DMS153 (cell line): ENCODE measurements around the gene VSIR.

Source experiments
- DNase-seq: peaks from one replicate; lab custom pipeline; 2025; lab: John Stamatoyannopoulos, UW

Gene VSIR

DNA sequence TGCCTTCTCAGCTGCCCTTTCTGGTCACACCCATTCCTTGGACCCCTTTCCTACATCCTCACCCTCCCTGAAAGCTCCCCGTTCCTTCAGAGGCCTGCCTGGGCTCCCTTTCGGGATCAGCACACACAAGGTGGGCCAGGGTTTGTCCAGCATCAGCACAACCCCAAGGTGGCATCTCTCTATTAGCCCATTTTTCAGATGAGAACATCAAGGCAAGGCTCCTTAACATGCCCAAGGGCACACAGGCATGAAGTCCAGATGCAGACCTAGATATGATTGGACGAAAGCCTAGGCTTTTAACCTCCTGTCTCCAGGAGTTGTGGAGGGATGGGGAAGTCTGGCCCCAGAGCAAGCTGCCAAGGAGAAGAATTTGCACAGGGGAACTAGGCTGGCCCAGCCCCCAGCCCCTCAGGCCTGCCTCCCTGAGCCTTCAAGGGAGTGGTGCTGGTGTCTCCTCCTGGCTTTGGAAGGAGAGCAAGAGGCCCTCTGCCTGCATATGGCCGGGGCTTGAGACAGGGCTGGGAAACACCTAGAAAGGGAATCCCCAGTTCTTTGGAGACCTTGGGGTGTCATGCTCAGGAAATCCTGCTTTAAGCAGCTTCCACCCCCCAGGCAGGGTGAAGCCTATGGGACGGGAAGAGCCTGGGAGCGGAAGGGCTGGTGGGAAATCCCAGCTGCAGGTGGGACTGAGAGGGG is 9.0 kb upstream of the VSIR start:
- DNase-seq = no peak

DNA sequence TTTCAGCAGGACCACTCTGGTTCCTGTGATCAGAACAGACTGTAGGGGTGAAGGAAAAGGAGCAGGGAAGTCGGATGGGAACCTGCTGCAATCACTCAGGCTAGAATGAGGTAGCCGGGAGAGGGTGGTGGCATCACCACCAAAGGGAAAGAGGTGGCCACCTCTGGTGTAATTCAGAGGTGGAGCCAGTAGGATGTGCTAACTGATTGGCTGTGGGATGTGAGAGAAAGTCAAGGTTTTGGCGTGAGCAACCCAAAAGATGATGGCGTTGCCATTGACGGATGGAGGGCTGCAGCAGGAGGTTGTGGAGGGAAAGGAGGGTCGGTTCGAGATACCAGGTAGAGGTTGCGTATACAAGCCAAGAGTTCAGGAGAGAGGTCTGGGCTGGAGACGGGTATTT is 7.4 kb upstream of the VSIR start:
- DNase-seq = no peak

DNA sequence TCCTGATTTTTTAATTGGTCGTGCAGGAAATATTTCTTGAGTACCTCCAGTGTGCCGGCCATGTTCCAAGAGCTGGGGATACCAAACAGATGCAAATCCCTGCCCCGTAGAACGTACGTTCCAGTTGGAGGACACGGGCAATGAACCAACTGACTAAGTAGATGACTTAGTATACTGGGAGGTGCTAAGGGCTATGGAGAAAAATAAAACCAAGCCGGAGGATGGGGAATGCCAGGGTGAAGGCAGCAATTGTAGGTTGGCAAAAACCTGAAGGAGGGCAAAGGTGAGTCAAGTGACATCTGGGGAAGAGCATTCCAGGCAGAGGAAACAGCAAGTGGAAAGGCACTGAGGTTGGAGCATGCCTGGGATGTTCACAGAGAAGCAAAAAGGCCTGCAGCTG is 6.8 kb upstream of the VSIR start:
- DNase-seq = no peak

GRCh38 chr10:71779641-71780040 is 6.3 kb upstream of the VSIR start:
- no peak for DNase-seq

- no peak for DNase-seq
Measured at GRCh38 chr10:71778071-71778825, 4.9 kb upstream of the VSIR start.

- no peak for DNase-seq
Measured at GRCh38 chr10:71777213-71777985, 4.1 kb upstream of the VSIR start.

DNA sequence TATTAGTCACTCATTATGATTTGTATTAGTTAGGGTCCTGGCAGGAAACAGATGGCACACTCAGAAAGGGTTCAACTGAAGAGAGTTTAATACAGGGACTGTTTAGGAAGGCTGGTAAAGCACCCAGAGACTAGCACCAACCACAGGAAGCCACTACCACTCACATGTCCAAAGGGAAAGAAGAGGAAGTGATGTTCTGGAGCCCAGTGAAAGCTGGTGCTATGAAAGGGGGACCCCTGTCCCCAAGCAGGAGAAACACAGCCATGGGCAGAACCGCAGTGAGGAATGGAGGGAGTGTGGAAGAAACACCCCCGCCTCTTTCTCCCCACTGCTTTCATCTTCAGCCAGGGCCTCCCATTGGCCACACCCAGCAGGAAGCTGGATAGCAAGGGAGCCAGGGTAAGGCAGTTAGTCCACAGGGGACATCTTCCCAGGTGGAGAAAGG is 3.2 kb upstream of the VSIR start:
- DNase-seq = no peak

GRCh38 chr10:71774916-71775702 is 1.8 kb upstream of the VSIR start:
- DNase-seq = no peak

DNA sequence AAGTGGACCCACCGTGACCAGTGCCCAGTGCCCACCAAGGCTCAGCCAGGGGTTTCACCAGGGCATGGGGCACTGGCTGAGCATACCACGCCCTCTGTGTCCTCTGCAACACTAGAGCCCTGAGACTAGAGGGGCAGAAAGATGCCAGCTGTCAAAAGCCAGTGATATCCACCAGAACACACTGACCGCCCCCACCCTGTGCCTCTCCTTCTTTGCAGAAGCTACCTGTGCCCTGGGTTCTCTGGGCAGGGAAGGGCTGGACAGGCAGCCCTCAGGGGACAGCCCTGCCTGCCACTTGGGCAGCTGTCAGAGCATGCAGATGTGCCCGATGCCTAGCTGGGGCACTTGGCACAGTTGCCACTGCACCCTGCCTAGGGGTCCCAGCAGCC is 494 bp downstream of the VSIR start:
- DNase-seq = no peak

DNA sequence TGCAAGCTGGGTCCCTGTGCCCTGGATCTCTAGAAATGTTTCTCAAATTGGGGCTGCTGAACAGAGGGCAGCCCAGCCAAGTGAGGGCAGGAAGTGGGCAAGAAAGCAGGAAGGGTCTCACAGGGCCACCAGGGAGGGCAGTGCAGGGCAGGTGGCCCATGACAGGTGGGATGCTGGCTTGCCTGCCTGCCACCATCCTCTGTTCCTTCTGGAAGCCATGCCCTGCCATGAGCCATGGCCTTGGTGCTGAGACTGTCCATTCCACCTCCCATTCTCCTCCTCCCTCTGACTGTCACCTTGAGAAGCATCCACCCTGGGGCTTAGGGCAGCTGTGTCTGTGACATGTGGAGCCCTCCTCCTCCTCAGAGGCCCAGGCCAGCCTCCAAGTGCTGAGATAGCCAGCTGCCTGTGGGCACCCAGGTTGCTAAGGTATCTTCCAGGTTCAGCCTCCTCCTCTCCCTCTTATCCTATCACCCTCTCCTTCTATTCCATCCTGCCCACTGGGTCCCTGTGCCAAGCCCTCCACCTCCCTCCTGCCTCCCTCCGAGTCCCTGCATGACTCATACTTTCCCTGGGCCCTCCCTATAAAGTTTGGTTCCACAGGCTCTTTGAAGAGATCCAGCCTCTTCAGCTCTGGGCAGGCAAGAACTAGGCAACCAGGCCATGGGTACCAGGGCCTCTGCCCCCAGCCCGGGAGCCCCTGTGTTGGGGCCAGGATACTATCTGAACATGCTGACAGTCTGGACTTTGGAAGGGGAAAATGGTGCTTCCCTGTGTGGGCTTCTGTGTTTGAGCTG is 1.3 kb downstream of the VSIR start:
- no peak for DNase-seq

- DNase-seq = no peak
Measured at GRCh38 chr10:71771204-71771603, 2.1 kb downstream of the VSIR start.

DNA sequence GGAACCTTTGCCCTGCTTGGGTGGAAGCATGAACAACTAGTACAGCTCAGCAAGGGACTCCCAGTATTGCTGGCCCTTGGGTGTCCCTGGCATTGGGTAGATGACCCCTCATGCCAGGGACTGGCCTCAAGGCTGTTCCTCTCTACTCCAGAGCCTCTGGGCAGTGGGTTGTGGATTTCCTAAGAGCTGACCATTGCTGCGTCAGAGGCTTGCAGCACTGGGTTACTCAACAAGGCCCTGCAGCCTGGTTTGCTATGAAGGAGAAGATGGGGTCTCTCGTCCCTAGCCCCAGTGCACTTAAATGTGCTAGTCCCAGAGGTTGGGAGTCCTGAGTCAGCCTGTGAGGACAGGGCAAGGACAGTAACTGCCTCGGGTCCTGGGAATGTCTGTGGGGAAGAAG is 2.5 kb downstream of the VSIR start:
- no peak for DNase-seq

GRCh38 chr10:71770255-71770654 is 3.1 kb downstream of the VSIR start:
- DNase-seq = no peak

DNA sequence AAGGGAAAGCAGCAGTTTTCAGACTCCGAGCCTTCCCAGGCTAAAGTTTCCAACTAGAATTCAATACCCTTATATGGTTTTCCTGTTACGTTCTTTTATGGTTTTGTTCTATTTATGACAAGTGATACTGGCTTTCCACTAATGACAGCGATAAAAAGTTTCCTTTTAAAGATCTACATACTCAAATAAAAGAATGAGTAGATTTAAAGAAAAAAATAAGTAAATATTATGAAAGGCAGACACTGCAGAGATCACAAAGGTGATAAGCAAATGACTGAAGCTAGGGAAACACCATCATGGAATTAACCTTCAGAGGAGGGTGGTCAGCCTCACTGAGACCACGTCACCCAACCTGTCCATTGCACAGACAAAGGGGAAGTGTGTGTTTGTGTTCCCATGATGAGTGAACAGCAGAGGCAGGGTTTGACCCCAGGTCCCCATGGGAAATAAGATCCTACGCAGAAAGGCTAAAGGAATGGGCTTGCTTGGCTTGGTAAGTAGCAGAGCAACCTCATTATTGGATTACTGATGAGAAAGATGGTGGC is 4.0 kb downstream of the VSIR start:
- no peak for DNase-seq

GRCh38 chr10:71767420-71768035 is 5.8 kb downstream of the VSIR start:
- DNase-seq = no peak

DNA sequence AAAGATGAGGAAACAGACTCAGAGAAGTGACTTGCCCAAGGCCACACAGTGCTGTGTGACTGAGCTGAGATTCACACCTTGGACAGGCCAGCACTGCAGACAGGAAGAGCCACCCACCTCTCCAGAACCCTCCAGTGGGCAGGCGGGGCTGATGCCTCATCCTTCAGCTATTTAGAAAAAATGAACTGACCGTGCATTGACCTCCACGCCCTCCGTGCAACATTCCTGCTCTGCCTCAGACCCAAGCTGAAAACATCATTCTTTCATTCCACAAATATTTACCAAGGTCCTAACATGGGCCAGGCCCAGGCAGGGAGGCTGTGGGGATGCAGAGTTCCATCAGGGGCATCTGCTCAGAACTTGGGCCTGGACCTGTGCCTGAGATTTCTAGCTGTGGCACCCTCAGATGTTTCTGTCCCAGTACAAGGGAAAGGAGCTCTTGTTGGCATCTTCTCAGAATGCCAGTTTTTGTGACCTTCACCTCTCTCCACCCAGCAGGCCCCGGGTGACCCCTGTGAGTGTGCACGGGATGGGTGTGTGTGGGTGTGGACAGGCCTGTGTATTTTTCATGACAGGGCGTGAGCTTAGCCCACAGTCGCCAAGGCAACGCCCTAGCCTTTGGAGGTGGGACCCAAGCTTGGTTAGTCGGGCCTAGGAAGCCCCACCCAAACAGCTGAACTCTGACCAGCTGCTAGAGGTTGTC is 6.5 kb downstream of the VSIR start:
- DNase-seq = no peak

DNA sequence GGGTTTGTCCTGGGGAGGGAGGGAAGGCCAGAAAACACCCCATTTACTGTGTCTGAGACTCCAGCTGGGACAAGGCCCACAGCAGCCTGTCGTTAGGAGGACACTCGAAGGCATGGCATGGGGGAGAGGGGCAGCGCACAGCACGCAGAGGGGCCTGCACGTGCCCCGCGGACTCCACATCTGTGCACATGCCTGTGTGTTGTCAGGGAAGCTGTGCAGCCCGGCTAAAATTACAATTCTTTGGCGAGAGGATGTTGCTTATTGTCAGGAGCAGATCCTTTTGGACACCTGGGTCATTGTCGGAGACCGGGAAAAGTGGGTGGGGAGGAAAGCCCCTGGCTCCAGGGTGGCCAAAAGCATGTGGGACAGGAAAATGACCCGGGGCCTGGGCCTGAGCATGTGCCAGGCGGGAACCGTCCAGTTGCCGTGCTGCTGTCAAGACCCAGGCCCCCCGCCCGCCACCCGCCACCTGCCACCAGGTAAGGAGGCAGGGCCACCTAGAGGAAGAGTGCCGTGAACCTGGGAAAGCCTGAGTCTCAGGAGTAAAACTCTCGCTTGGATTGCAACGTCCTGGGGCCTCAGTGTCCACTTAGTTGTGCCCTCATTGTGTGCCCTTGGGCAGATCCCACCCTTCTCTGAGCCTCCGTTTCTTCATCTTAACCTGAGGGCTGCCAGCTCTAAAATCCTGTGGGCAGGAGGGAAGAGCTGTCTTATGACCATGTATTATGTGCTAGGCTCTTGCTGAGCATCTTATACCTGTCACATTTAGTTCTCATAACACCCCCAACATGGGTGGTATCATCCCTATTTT is 7.2 kb downstream of the VSIR start:
- no peak for DNase-seq

DNA sequence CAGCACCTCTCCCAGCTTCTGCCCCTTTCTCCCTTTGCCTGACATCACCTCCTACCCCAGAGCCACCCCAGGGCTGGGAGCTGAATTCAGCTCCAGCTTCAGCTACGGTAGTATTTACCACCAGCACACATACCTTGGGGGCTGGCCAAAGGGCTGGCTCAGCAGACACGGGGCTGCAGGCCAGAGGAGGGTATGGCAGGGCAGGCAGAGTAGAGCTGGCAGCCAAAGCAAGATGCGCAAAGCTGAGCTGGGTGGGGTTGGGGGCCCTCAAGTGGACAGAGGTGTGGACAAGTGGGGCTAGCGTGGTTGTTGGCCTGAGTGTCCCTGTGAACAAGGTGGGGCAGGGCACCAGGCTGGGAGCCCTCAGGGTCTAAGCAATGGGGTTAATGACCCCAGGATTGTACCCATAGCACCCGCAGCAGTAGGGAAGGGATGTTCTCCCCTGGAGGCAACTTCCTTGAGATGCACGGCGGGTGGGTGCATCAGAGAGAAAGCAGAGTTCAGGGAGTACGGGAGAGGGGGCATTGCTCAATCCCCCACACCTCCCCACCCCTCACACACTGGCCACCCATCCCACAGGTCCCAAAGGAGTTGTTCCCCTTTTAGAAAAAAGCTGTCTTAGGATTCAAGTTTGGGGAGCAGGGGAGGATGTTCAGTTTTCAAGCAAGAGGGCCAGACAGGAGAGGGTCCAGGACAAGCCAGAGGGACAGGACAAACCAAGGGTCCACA is 8.0 kb downstream of the VSIR start:
- DNase-seq = no peak
